Pons (tissue), 1 donor: Measurements from ENCODE around the gene CDK2.

Experiments
- DNase-seq: peaks from one replicate; pipeline ENCODE4 v3.0.0-alpha.2; 2016; ENCODE audit warnings: low spot score

CDK2 gene

DNA sequence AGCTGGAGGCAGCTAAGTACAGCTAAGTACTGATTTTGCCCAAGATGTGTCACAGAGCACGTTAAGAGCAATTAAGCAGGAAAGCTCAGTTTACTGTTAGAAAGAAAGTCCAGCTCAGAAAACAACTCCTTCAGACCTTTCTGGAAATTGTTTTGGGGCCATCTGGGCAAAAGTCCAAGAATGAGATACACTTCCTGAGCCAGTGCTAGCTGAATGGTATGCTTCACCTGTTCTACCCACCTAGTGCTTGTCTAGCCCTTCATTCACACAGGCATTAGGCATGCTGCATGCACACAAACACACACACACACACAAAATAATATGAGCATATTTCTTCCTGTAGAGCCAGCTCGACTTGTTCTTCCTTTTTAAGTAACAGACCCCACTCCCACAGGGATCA is 47.6 kb downstream of the CDK2 start:
- no peak for DNase-seq

- DNase-seq: no peak
These were observed 50.6 kb downstream of the CDK2 start for GRCh38 chr12:56017181-56017580.

GRCh38 chr12:56018356-56018755 is 51.7 kb downstream of the CDK2 start:
- no peak for DNase-seq

- peak; percentile 42 for DNase-seq
These were observed 54.0 kb downstream of the CDK2 start, which contains the start of gene IKZF4 for GRCh38 chr12:56020423-56021184. TSS of gene IKZF4 (plus strand) at chr12:56021043. CDS start at chr12:56021494, 451 bp downstream.

DNA sequence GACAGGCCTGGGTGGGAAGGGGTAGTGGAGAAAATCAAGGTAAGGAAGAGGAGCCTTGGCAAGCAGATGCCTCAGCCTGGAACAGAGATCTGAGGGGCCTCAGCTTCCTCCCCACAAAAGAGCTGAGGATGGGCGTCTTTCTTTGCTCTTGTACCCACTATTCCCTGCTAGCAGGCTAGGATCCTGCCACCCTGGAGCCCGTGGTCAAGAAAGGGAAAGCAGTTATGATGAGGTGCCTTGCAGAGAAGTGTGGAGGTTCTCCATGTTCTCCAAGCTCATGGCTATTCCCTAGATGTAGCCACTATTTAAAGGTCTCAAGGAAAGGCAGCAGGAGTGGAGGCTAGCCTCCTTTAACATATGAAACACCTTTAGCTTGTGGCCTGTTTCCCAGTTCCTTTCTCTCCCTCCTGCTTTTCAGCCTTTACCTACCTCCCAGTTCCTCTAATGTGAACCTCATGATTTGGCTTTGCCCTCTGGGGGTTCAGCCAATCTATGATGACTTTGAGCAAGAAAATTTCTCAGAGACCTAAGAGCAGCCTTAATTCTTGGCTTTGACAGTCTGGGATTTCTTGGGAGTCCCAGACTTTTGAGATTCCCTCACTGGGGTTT is 55.4 kb downstream of the CDK2 start:
- no peak for DNase-seq
